GM18519 (cell line): ENCODE data around the gene UNG.

Experiments used
- ATAC-seq: cut with Tn5 transposase; IDR thresholded peaks from one replicate; pipeline ENCODE4 v1.9.1; 2021; ENCODE audit warnings: mild to moderate bottlenecking, moderate library complexity; ENCODE audit not compliant: unreplicated experiment, low FRiP score

Gene UNG

GRCh38 chr12:109087250-109087649 is 10.1 kb upstream of the UNG start:
- no peak for ATAC-seq

DNA sequence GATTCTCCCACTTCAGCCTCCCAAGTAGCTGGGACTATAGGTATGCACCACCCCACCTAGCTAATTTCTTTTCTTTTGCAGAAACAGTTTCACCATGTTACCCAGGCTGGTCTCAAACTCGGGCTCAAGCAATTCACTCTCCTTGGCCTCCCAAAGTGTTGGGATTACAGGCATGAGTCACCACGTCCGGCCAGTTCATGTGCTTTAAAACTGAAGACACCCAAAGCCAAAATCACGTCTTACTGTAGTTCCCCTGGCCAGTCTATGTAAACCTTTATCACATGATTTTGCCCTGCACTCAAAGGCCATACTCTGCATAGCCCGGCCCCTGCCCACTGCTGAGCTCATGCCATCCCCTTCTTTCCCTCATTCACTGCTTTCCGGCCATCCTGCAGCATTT is 8.6 kb upstream of the UNG start:
- no peak for ATAC-seq

DNA sequence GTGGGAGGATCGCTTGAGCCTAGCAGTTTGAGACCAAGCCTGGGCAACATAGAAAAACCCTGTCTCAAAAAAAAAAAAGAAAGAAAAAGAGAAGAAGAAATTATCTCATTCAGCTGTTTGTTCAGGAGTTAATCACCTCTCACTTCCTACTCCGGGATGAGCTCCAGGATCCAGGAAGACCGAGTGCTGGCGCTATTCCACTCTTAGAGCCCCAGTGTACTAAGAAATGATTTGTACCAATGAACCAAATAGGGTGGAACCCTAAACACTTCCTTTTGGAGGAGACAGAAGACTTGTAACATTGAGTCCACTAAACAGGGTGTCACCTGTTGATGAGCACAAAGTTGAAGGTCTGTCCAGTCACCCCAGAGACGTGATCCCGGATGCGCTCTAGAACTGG is 7.7 kb upstream of the UNG start:
- no peak for ATAC-seq

DNA sequence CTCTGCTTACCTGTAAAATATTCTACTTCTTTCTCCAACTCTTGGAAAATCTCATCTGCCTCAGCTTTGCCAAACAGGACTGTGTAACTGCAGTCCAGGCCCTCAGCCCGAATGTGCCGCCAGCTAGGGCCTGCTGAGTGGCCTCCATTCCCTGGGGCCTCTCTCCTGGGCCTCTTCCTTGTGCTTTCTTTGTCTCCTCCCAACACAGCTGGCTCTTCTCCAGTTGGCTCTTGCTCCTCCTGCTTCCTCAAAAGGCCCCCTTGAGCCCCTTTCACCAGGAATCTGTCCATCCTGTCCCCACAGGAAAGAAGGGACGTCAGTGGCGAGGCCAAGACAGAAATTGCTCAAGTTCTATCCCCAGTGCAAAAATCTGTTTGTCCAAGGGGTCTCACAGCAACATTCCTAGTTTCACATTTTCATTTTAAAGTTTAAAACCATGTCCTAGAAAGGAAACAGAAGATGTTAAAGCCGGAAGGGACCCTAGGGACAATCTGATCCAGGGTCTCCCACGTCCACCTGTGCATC is 4.8 kb upstream of the UNG start:
- ATAC-seq, result no peak

GRCh38 chr12:109093022-109093918 is 4.1 kb upstream of the UNG start, which contains the start of gene ALKBH2:
ALKBH2 (minus strand) TSS chr12:109093472; CDS start chr12:109092786, 686 bp downstream.
- no peak for ATAC-seq

GRCh38 chr12:109097140-109097434 is 310 bp upstream of the UNG start:
- no peak for ATAC-seq

DNA sequence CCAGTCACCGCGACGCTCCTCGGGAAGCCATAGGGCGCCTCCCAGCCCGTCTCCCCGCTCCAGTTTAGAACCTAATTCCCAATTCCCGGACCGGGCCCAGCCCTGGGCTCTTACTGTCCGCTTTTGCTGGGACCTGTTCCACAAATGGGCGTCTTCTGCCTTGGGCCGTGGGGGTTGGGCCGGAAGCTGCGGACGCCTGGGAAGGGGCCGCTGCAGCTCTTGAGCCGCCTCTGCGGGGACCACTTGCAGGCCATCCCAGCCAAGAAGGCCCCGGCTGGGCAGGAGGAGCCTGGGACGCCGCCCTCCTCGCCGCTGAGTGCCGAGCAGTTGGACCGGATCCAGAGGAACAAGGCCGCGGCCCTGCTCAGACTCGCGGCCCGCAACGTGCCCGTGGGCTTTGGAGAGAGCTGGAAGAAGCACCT is 797 bp downstream of the UNG start:
- peak; percentile 11 for ATAC-seq

- no peak for ATAC-seq
Observed at GRCh38 chr12:109098651-109099050, 1.3 kb downstream of the UNG start.

DNA sequence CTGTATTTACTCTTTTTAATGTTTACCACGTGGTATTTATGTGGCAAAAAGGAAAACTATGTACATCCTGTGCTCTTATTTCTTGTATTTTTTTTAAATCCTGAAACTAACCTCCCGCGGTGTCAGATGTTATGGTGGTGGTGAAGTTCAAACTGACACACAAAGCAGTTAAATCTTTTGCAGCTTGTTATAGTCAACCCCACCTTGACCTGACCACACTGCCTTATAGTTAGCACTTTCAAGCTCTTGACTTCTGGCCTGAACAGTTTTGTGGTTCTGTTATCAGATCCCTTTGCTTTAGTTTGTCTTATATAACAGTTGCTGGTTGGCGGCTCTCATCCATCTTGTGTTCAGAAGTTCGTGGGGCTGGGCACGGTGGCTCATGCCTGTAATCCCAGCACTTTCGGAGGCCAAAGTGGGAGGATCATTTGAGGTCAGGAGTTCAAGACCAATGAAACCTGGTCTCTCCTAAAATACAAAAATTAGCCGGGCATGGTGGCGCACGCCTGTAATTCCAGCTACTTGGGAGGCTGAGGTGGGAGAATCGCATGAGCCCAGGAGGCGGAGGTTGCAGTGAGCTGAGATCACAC is 2.1 kb downstream of the UNG start:
- ATAC-seq, result no peak

DNA sequence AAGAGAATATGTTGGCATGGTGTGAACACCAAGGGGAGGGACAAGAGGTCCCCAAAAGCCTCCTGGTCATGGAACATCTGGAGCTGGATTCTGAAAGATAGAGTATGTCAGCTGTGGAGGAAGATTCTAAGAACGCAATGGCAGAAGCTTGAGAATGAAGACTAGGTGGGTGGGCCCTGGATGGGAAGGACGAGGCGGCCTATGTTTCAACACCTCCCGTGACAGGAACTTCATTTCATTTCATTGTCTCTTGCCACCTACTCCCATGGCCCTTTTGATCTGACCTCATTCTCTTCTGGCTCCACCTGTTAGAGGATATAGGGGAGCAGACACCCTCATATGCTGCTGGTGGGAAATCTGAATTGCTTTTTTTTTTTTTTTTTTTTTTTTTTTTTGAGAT is 3.3 kb downstream of the UNG start:
- no peak for ATAC-seq

DNA sequence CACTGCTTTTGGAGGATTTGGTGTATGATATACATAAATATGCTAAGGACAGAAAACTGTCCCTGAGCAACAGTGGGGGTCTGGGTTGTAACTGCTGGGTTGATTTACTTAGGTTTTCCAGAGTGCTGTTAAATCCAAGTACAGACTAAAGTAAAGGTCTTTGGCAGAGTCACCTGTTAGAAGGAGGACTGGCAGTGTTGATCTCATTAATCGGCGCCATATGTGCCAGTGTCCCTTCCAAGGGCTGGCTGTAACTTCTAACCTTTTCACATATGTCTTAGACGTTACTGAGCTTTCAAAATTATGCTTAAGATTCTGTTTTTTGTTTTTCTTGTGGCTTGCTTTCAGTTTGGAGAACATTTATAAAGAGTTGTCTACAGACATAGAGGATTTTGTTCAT is 5.1 kb downstream of the UNG start:
- ATAC-seq, result no peak

- ATAC-seq, result no peak
Observed at GRCh38 chr12:109105176-109105575, 7.8 kb downstream of the UNG start.

- ATAC-seq, result no peak
Observed at GRCh38 chr12:109109746-109110350, 12.5 kb downstream of the UNG start.

DNA sequence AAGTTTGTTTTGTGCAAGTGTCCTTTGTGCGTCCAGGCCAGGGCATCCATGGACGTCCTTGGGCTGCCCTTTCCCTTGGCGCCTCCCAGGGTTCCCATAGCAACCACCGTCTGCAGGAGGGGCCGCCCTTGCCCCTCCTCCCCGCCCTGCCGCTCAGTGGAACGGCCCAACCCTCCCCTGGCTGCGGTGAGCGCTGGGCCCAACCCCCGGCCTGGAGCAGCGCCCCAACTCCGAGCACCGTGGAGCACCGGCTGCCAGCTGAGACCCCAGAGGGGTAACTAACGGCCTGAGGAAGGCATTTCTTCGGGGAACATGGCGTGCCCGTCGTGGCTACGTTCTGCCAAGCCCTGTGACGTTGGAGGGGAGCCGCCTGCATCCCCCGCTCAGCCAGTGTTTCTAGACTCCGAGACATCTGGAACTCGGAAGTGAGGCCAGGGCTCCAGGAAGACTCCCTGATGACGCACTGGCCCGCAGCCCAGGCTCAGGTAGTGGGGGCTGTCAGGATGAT is 13.6 kb downstream of the UNG start:
- ATAC-seq, result no peak

DNA sequence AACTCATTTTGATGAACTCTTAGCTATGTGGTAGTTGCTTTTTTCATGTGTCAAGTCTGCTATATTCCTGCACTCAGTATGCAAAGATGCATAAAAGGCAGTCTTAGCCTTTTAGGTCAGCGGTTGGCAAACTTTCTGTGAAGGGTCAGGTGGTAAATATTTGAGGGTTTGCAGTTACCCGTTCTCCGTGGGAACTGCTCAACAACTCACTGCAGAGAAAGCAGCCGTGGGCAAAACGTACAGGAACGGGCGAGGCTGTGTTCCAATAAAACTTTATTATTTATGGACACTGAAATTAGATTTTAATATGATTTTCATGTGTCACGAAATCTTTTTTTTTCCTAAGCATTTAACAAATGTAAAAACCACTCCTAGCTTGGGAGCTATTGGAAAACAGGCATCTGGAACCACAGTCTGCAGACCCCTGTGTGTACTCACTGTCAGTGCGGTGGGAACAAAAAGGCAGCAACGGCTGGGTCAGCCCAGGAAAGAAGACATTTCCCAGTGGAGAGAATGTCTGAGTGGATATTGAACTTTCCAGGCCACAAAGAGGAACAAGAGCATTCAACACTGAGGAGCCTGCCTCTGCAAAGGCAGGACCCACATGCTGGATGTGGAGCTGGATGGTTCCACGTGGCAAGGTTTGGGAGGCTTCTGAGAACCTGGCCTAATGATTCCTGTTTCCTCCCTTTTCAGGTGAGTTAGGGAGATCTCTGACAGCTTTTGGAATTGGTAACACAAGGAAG is 15.5 kb downstream of the UNG start:
- ATAC-seq, result no peak

- ATAC-seq, result no peak
Observed at GRCh38 chr12:109113661-109114321, 16.4 kb downstream of the UNG start.

DNA sequence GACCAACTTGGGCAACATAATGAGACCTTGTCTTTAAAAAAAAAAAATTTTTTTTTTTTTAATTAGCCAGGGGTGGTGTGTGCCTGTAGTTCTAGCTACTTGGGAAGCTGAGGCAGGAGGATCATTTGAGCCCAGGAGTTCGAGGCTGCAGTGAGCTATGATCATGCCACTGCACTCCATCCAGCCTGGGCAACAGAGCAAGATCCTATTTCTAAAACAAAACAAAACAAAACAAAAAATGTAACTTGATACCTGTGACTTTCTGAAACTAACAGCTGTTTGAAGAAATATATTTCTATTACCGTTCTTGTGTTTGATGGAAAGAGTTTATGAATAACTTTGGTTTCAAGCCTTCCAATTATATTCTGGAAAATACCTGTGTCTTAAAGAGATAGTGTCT is 17.2 kb downstream of the UNG start:
- no peak for ATAC-seq

DNA sequence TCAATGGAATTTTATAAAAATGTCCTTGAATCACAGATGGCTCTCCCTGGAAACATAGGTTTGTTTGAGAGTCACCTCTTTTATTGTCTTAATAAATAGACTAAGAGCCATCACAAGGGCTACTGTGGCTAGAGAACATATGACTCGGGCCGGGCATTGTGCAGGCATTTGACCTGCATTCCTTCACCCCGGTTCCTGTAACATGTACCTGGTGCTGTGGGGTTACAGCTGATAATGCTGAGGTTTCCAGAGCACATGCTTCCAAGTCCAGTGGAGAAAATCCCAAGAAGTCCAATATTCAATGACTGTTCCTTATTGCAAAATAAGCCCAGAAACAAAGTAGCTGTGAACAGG is 18.0 kb downstream of the UNG start:
- no peak for ATAC-seq

- ATAC-seq, result no peak
Observed at GRCh38 chr12:109115758-109116610, 18.6 kb downstream of the UNG start, which contains the start of gene ACACB. ACACB (plus strand) TSS chr12:109116587; CDS start chr12:109139406, 22,819 bp downstream.
